Measurements from ENCODE around the gene LCNL1. TPM values are rescaled to one million over a fixed set of nuclear protein-coding genes. Genes with fewer than 3 reads are reported as not detected.

Gene LCNL1
- polyA plus RNA-seq, 1 donor (not counting 4 experiments of a cell fraction or from before 2014, with no cell fraction given) = not detected

GRCh38 chr9:136942881-136943230 is 39.9 kb upstream of the LCNL1 start:
- no peaks in the 10 kb centered on the region for H3K9me3 ChIP-seq (ENCODE audit: control insufficient read depth, low read depth, low read length)
- H3K36me3 ChIP-seq (ENCODE audit: control insufficient read depth in 2 of 2, extremely low read depth in 1 of 2, insufficient read depth in 2 of 2, low read length in 2 of 2) = peaks cover 15 to 27% of the 10 kb centered on the region in 2 experiments
- H3K4me3 ChIP-seq (ENCODE audit: control insufficient read depth in 2 of 3, extremely low read depth in 1 of 3, insufficient read depth in 2 of 3, low read depth in 1 of 3, low read length in 3 of 3) = peak overlapping the region in 2 of 3 experiments; percentile 73 to 87
- H3K4me1 ChIP-seq (ENCODE audit: control insufficient read depth, extremely low read depth, insufficient read depth, low read length) = peaks cover 8% of the 10 kb centered on the region
- no peak overlapping the region for H3K27ac ChIP-seq (ENCODE audit: control insufficient read depth, insufficient read depth, low read length)
- peaks cover 31% of the 10 kb centered on the region for H3K79me2 ChIP-seq (ENCODE audit: control insufficient read depth, insufficient read depth, low read length)
- no peak for TF ChIP-seq EZH2 (IDR thresholded peaks at IDR 0.05; ENCODE audit: low read length)
- no peak for TF ChIP-seq CTCF (optimal IDR thresholded peaks at IDR 0.05 in 1 of 3, IDR thresholded peaks at IDR 0.05 in 1 of 3, conservative IDR thresholded peaks at IDR 0.05 in 1 of 3; ENCODE audit: extremely low read depth in 1 of 3, insufficient read depth in 2 of 3, low read length in 3 of 3)
- no peak overlapping the region for H3K9ac ChIP-seq (ENCODE audit: control insufficient read depth, extremely low read depth, insufficient read depth, low read length)
- H3K9me1 ChIP-seq (ENCODE audit: control insufficient read depth, extremely low read depth, insufficient read depth, low read length) = no peaks in the 10 kb centered on the region
- no peak for DNase-seq (ENCODE audit: low read depth, low spot score)
- no peaks in the 10 kb centered on the region for H3K27me3 ChIP-seq (ENCODE audit: control insufficient read depth, extremely low read depth, insufficient read depth, low read length)
- H2AFZ ChIP-seq (ENCODE audit: control insufficient read depth, low read length) = no peak overlapping the region
- peak overlapping the region; percentile 83 for H3K4me2 ChIP-seq (ENCODE audit: control insufficient read depth, extremely low read depth, insufficient read depth, low read depth, low read length)
- H4K20me1 ChIP-seq (ENCODE audit: control insufficient read depth, extremely low read depth, insufficient read depth, low read length) = no peaks in the 10 kb centered on the region
- FAIRE-seq = no peak
- dilution Hi-C loops (cut with MboI; ENCODE audit: extremely low pct_ligation_motif_present, low sequenced_read_pairs) = loop anchor here (25.0 kb wide), 1 partner anchor 131 kb away; the partner anchor contains the start of gene RABL6

- Histone ChIP-seq H3K4me2 (ENCODE audit: control insufficient read depth, extremely low read depth, insufficient read depth, low read depth, low read length) (peak overlapping the region; percentile 83), H4K20me1 (ENCODE audit: control insufficient read depth, extremely low read depth, insufficient read depth, low read length) (no peaks in the 10 kb centered on the region), H3K79me2 (ENCODE audit: control insufficient read depth, insufficient read depth, low read length) (peaks cover 31% of the 10 kb centered on the region), H3K36me3 (ENCODE audit: control insufficient read depth in 2 of 2, extremely low read depth in 1 of 2, insufficient read depth in 2 of 2, low read length in 2 of 2) (peaks cover 15 to 27% of the 10 kb centered on the region in 2 experiments), H3K9ac (ENCODE audit: control insufficient read depth, extremely low read depth, insufficient read depth, low read length) (peak overlapping the region; percentile 80), H3K27me3 (ENCODE audit: control insufficient read depth, extremely low read depth, insufficient read depth, low read length) (no peaks in the 10 kb centered on the region), H3K4me3 (ENCODE audit: control insufficient read depth in 2 of 3, extremely low read depth in 1 of 3, insufficient read depth in 2 of 3, low read depth in 1 of 3, low read length in 3 of 3) (peak overlapping the region; percentile 73 to 87 (median 85)), H3K4me1 (ENCODE audit: control insufficient read depth, extremely low read depth, insufficient read depth, low read length) (peaks cover 14% of the 10 kb centered on the region), H3K9me1 (ENCODE audit: control insufficient read depth, extremely low read depth, insufficient read depth, low read length) (no peaks in the 10 kb centered on the region), H2AFZ (ENCODE audit: control insufficient read depth, low read length) (no peak overlapping the region), H3K9me3 (ENCODE audit: control insufficient read depth, low read depth, low read length) (no peaks in the 10 kb centered on the region), H3K27ac (ENCODE audit: control insufficient read depth, insufficient read depth, low read length) (peak overlapping the region; percentile 67)
- TF ChIP-seq EZH2 (IDR thresholded peaks at IDR 0.05; ENCODE audit: low read length) (no peak), CTCF (optimal IDR thresholded peaks at IDR 0.05 in 1 of 3, IDR thresholded peaks at IDR 0.05 in 1 of 3, conservative IDR thresholded peaks at IDR 0.05 in 1 of 3; ENCODE audit: extremely low read depth in 1 of 3, insufficient read depth in 2 of 3, low read length in 3 of 3) (no peak)
- FAIRE-seq (no peak), DNase-seq (ENCODE audit: low read depth, low spot score) (no peak)
- dilution Hi-C loops (cut with MboI; ENCODE audit: extremely low pct_ligation_motif_present, low sequenced_read_pairs) = loop anchor here (25.0 kb wide), 1 partner anchor 131 kb away; the partner anchor contains the start of gene RABL6
Measured at GRCh38 chr9:136943291-136944211, 39.2 kb upstream of the LCNL1 start.
